ENCODE data around the gene P2RX5.
"Not testable (repeated sequence)": the region's sequence is repeated elsewhere in the genome, so short reads cannot be mapped to it uniquely, and the experiment has no call there.

- TF ChIP-seq CTCF, POLR2A (IDR thresholded peaks at IDR 0.05): not testable (repeated sequence)
Measured at GRCh38 chr17:3702041-3702539, 6.1 kb upstream of the P2RX5 start.

Measured in upper lobe of left lung (tissue), 4 donors.